Measurements from ENCODE around the gene C5orf15. TPM values are rescaled to one million over a fixed set of nuclear protein-coding genes. Genes with fewer than 3 reads are reported as not detected.
A peak's percentile ranks its signal among the peaks of the same experiment; 100 is the strongest.

The C5orf15 gene
- total RNA-seq, 4 donors from 2014 or later, result 26.0 to 64.8 (median 35.4) TPM

DNA sequence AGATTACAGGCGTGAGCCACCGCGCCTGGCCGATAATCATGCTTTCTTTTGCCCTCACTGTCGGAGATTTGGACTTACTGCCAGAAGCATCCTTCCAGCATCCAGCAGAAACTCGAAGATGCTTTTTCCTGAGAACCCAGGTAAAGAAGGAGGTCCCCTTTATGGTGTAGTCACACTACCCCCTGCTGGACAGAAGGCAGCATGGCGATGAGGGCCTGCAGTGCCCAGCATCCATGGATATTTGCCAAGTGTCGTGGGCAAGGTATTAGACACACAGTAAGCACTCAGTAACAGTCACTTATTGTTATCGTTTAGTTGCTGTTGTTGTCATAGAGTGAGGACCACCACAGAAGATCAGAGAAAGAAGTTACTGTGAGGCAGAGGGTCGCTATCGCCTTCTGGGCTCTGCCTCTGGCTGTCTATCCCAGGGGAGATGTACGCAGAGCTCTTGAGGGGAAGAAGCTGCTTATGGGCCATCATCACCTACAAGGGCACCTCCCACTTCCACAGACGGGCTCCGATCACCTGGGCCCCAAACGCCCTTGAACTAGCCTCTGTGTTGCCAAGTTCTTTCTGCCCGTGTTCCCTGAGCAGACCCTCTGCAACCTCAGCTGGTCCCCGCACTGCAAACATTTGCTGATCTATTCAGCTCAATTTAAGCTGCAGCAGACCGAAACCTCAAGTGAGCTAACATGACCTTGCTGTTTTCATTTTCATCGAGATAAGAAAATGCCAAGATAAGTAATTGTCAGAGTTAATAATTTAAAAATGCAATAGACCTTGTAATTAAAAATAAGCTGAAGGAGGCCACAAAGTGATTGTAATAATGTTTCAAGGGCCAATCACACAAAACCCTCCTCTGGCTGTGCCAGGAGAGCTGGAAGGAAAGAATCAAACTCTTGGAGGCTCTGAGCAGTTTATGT, 23.9 kb downstream of the C5orf15 start:
- DNase-seq (ENCODE audit: low spot score in 2 of 2), result no peak
- intact Hi-C loops (cut with DNase I; ENCODE audit: low total_unique reads), result no loop called here
- H3K4me3 ChIP-seq (ENCODE audit: low read depth, poor library complexity, severe bottlenecking), result no peak overlapping the region
- no peak for TF ChIP-seq POLR2A (IDR thresholded peaks at IDR 0.05)
- no peak for TF ChIP-seq CTCF (IDR thresholded peaks at IDR 0.05)
- WGBS, 2 donors, result 72 to 75% methylated on average over 19 of the region's 19 CpGs

- no peak for TF ChIP-seq POLR2A (IDR thresholded peaks at IDR 0.05)
- no peak for TF ChIP-seq CTCF (IDR thresholded peaks at IDR 0.05)
- no peak for DNase-seq (ENCODE audit: low spot score in 2 of 2)
- intact Hi-C loops (cut with DNase I; ENCODE audit: low total_unique reads), result no loop called here
- WGBS, 2 donors, result 70 to 74% methylated on average over 7 of the region's 7 CpGs
- H3K4me3 ChIP-seq (ENCODE audit: low read depth, poor library complexity, severe bottlenecking), result no peak overlapping the region
Observed at GRCh38 chr5:133943475-133943817, 25.0 kb downstream of the C5orf15 start.

DNA sequence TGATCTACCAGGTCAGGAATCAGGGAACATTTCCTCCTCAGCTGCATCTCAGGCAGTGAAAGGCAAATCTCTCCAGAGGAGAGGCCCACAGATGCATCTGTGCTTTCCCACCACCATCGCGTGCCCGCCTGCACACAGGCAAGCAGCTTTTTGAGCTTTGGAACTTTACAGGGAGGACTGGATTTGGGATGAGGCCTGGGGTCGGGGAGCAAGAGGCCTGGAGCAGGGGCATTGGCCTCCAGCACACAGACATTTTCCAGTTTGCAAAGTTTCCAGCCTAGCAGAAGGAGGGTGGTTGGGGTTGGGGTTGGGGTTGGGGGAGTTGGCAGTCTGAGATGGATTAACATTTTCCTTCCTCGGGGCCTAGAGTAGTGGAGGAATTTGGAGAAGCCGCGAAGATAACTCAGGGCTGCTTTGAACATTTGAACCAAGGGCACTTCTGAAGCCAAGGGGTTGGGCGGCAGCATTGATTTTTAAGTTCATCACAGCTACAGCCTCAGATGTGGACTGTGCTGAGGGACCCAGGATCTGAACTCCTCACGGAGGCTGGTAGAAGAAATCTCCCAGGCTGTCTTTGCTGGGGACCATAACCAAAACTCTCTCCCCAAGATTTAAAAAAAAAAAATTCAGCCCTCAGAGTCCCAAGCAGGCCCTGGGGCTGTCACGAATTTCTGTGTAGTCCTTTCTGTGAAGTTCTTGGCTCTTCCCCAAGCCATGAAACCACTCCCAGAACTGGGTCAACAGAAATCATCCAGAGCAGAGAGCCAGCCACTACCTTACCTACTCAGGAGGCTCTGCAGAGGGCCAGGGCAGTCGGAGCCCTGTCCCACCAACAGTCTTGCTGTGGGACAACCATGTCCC, 25.6 kb downstream of the C5orf15 start:
- H3K4me3 ChIP-seq (ENCODE audit: low read depth, poor library complexity, severe bottlenecking), result no peak overlapping the region
- intact Hi-C loops (cut with DNase I; ENCODE audit: low total_unique reads), result no loop called here
- no peak for DNase-seq (ENCODE audit: low spot score in 2 of 2)
- 69 to 80% methylated on average over 11 of the region's 11 CpGs for WGBS, 2 donors
- TF ChIP-seq POLR2A (IDR thresholded peaks at IDR 0.05) (no peak), CTCF (IDR thresholded peaks at IDR 0.05) (no peak)

- H3K4me3 ChIP-seq (ENCODE audit: low read depth, poor library complexity, severe bottlenecking), result no peak overlapping the region
- intact Hi-C loops (cut with DNase I; ENCODE audit: low total_unique reads), result no loop called here
- no peak for TF ChIP-seq CTCF (IDR thresholded peaks at IDR 0.05)
- TF ChIP-seq POLR2A (IDR thresholded peaks at IDR 0.05), result no peak
- 95 to 96% methylated on average over 8 of the region's 8 CpGs for WGBS, 2 donors
- peak in 1 of 2 donors; percentile 62 for DNase-seq (ENCODE audit: low spot score in 2 of 2)
Observed at GRCh38 chr5:133941456-133942196, 26.8 kb downstream of the C5orf15 start.

- 93% methylated on average over 3 of the region's 3 CpGs for WGBS, 2 donors
- intact Hi-C loops (cut with DNase I; ENCODE audit: low total_unique reads), result no loop called here
- DNase-seq (ENCODE audit: low spot score in 2 of 2), result no peak
- H3K4me3 ChIP-seq (ENCODE audit: low read depth, poor library complexity, severe bottlenecking), result no peak overlapping the region
- TF ChIP-seq CTCF (IDR thresholded peaks at IDR 0.05) (no peak), POLR2A (IDR thresholded peaks at IDR 0.05) (no peak)
Observed at GRCh38 chr5:133939668-133940067, 28.8 kb downstream of the C5orf15 start.

Measured in lower leg skin (tissue), 4 donors.